Hepatocyte (in vitro differentiated cells): ENCODE data around the gene HNRNPH2.

Source experiments
- EZH2 ChIP-seq: fragments of 200-600 bp; sonication (generic); IDR thresholded peaks from 2 replicates; pipeline ENCODE4 v1.6.1; 2016; ENCODE audit warnings: antibody characterized with exemption, mild to moderate bottlenecking, borderline replicate concordance
- TF ChIP-seq, protein P1 (sequence below): fragments of 200-600 bp; sonication (generic); IDR thresholded peaks from 2 replicates; pipeline ENCODE4 v1.5.1; 2016; ENCODE audit warnings: antibody characterized with exemption, mild to moderate bottlenecking; ENCODE audit not compliant: poor library complexity

GRCh38 chrX:101452056-101452455 is 44.0 kb downstream of the HNRNPH2 start:
- TF ChIP-seq, protein P1, sequence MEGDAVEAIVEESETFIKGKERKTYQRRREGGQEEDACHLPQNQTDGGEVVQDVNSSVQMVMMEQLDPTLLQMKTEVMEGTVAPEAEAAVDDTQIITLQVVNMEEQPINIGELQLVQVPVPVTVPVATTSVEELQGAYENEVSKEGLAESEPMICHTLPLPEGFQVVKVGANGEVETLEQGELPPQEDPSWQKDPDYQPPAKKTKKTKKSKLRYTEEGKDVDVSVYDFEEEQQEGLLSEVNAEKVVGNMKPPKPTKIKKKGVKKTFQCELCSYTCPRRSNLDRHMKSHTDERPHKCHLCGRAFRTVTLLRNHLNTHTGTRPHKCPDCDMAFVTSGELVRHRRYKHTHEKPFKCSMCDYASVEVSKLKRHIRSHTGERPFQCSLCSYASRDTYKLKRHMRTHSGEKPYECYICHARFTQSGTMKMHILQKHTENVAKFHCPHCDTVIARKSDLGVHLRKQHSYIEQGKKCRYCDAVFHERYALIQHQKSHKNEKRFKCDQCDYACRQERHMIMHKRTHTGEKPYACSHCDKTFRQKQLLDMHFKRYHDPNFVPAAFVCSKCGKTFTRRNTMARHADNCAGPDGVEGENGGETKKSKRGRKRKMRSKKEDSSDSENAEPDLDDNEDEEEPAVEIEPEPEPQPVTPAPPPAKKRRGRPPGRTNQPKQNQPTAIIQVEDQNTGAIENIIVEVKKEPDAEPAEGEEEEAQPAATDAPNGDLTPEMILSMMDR: no peak
- no peak for TF ChIP-seq EZH2
